Left cardiac atrium (tissue), 4 donors: ENCODE results near the gene CYP4V2. TPM values are rescaled to one million over a fixed set of nuclear protein-coding genes. Genes with fewer than 3 reads are reported as not detected.

Source experiments
- ATAC-seq, 2 donors: fragments of 200-7000 bp; cut with Tn5 transposase; one replicate each; pipeline ENCODE4 v1.9.1; 2020; ENCODE audit warnings: mild to moderate bottlenecking in 2 of 2, moderate library complexity in 2 of 2
- DNase-seq: peaks from one replicate; pipeline ENCODE4 v3.0.0-alpha.2; 2020
- intact Hi-C, 2 donors: fragments of 100-400 bp; cut with DNase I; formaldehyde crosslinking; loops; one replicate each; pipeline versions ENCODE4 v1.14.1 to v1.15.1; 2022 to 2023
- total RNA-seq, 2 donors: library from RNA; stranded (reverse); fragmentation: NEBNext Ultra II Directional; extraction: Animal tissue kit (Norgen Biotek cat#: 25700); gene quantifications; one replicate each; pipeline ENCODE4 v1.2.1, GENCODE V29; 2021
- donor health status: DM: no; HTN: yes; CAD: no.
- donor health status: DM: no; HTN: yes; CAD: no; lungs with severe emphysema.
- donor health status: DM: yes; HTN: yes; CAD: no.
- donor health status: Dilated cardiomyopathy.

The CYP4V2 gene
- total RNA-seq, 2 donors from 2014 or later: 26.6 to 32.7 TPM

DNA sequence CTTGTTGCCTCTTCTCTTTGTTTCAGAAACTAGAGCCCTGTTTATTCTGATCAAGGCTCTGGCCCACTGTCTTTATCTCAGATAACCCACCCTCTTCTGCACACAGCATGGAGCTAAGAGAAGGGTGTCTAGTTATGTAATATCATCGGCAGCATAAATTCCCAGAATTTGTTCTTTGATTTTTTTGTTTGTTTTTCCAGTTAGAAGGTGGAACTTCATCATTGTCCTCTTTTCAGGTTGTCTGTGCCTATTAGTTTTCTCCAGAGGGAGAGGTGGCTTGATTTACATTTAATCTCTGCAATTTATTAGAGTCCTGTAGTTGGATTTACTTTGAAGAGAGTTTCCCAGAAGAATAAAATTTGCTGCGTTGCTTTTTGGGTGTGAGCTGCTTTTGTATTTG is 59.4 kb downstream of the CYP4V2 start:
- no peak for ATAC-seq
- intact Hi-C loops: no loop called here
- DNase-seq: no peak

DNA sequence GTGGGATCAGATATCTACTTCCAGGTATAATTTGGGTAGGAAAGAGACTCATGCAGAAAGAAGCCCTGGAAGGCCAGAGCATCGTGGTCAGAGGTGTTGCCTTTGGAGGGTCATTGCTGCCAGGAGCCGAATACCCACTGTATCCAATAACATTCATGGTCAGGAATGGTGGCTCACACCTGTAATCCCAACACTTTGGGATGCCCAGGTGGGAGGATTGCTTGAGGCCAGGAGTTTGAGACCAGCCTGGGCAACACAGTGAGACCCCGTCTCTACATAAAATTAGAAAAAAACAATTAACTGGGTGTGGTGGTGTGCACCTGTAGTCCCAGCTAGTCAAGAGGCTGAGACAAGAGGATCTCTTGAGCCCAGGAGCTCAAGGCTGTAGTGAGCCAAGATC is 63.8 kb downstream of the CYP4V2 start:
- no peak for DNase-seq
- ATAC-seq: no peak
- intact Hi-C loops: no loop called here

DNA sequence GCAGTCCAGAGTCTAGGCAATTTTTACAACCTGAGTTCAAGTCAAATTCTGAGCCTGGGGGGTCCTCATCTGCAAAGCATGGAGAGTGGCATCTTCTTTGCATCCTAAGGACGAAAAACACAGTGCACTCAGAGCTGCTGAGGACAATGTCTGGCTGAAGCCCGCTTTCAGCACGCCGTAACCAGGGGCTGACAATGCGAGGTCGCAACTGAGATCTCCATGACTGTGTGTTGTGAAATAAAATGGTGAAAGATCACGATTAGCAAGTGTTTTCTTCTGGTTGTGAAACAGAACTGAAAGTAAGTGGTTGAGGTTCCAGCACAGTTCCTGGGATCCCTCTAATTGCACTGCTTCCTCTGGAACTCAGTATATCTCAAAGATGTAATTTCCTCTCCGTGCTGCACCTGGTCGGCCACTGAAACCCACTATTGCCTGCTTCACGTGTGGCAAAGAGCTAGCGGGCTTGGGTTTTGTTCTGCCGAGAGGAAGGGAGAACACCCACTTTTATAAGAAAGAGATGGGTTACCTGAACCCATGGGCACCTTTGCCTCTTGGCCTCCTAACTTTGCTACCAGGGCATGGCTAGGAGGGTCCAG is 66.9 kb downstream of the CYP4V2 start:
- no peak for ATAC-seq
- intact Hi-C loops: no loop called here
- no peak for DNase-seq

DNA sequence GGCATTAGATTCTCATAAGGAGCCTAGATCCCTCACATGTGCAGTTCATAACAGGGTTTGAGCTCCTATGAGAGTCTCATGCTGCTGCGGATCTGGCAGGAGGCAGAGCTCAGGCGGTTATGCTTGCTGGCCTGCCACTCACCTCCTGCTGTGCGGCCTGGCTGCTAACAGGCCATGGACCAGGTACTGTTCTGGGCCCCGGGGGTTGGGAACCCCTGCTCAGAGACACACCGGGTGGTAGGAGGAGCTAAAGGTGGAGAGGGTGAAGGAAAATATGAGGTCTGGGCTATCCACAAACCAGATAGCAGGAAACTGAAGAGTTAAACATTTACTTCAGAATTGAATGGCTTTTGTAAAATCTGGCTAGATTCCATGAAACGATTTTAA is 68.7 kb downstream of the CYP4V2 start:
- intact Hi-C loops: no loop called here
- ATAC-seq (no peak), DNase-seq (no peak)

Other genes with a start within 250 kb of the CYP4V2 start
- 1 to 10 TPM; 5.3 to 8.6 TPM for gene TLR3, start 122.4 kb upstream of the CYP4V2 start, total RNA-seq
- 10 to 100 TPM in 1 of 2 donors, 1 to 10 TPM in 1; 9.6 to 13.1 TPM for gene FAM149A, start 86.9 kb upstream of the CYP4V2 start, total RNA-seq
- gene KLKB1, start 35.9 kb downstream of the CYP4V2 start, total RNA-seq: under 1 TPM; 0.84 to 0.85 TPM
- gene F11, start 74.6 kb downstream of the CYP4V2 start, total RNA-seq: not detected